Umbilical cord (tissue), 2 donors: ENCODE measurements around the gene INO80B. TPM values are rescaled to one million over a fixed set of nuclear protein-coding genes. Genes with fewer than 3 reads are reported as not detected.
"Not testable (repeated sequence)": the region's sequence is repeated elsewhere in the genome, so short reads cannot be mapped to it uniquely, and the experiment has no call there.

Experiments
- DNase-seq: peaks from one replicate; pipeline ENCODE4 v3.0.0-alpha.2; 2015; ENCODE audit warnings: low spot score
- total RNA-seq: library from RNA; depleted of rRNA; stranded (reverse); fragments of >200 nt; gene quantifications from one replicate; pipeline ENCODE4 v1.2.3, GENCODE V29; 2014; ENCODE audit warnings: low replicate concordance; ENCODE audit not compliant: insufficient read depth

Gene INO80B
- total RNA-seq, 1 donor from 2014 or later: 21.7 TPM

- DNase-seq: no peak
These were observed 29.4 kb upstream of the INO80B start for GRCh38 chr2:74425523-74425922.

DNA sequence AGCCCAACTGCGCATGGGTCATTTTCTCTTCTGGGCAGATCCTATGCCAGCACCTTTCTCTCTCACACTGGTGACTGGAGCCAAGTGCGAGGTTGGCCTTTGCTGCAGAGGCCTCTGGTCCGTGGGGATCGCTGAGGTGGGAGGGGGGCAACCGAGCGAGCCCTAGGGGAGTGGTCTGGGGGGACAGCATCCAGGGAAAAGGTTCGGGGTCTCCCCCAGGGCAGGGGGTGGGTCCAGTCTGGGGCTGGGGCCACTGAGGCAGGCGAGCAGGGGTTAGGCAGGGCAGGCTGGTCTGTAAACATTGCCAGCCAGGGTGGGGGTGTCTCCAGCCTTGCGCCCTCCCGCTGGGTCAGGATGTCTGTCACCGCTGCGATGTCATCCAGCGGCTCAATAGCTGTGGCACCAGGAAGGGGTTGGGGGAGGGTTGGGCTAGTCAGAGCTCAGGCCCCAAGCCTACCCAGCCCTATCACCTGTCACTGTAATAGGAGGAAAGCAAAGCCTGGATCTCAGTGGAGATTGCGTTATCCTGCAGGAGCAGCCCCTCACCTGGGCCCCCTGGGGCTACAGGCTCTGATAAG lies 28.6 kb upstream of the INO80B start:
- no peak for DNase-seq

- DNase-seq: no peak
These were observed 27.3 kb upstream of the INO80B start for GRCh38 chr2:74427551-74427950.

DNA sequence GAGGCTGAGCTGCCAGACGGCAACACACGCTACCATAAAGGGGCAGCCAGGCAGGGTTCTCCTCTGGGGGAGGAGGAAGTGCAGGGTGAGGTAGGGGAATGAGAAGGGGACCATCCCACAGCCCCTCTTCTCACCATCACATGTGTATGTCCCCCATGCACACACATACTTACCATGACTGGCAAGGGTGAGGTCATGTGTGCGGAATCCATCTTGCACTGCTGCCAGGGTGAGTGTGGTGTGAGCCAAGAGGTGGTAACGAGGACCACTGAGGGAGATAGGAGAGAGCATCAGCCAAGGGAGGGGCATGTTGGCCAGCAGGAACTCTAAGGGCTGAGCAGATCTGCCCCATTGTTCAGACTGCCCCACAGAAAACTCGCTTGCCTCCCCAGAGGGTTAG lies 26.2 kb upstream of the INO80B start:
- DNase-seq: no peak

GRCh38 chr2:74429487-74430451 lies 25.1 kb upstream of the INO80B start:
- no peak for DNase-seq

DNA sequence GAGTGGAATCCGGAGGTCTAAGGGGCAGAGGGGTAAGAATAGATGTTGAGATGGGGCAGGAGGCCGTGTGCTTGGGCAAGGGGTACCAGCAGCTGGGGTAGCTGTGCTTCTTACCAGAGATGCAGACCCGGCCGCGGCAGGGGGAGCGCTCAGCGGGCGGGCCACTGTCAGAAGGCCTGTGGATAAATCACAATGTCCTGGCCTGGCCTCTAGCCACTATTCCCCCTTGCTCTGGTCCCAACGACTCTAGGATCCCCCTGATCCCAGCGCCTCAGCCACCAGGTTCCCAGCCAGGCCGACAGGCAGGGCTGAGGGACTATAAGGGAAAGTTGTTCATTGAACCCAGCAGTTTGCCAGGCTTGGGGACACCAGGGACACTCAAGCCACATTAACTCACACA lies 24.4 kb upstream of the INO80B start:
- DNase-seq: no peak

GRCh38 chr2:74436111-74436805 lies 18.6 kb upstream of the INO80B start:
- DNase-seq: no peak

DNA sequence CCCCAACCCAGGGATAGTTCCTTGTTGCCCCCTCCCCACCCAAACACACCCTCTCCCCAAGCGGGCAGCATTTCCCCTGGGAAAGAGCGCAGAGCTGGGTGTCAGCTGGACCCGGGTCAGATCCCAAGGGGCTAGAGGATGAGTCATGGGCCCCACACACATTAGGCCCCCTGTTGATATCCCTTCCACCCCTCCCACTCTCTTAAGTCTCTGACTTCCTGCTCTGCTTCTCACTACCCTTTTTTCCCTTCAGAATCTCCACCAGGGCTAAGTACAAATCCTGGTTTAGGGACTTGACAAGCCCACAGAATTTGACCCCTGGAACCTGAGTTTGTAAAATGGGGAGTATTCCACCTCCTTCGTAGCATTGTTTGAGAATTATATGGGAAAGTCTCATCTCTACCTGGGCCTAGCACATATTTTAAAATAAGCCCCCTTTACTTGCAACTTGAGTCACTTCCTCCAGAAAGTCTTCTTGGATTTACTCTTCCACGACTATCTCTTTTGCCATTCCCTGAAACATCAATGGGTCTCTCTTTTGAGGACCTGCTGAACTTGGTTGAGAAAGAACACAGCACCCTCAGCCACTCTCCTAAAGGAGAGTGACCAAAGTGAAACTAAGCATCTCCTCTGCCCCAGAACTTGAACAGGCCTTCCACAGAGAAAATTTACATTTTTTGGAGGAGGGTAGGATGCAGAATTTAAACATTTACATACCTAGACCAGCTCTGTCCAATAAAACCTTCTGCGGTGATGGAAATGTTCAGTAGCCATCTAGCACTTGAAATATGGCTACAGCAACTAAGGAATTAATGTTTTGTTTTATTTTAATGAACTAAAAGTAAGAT lies 17.8 kb upstream of the INO80B start:
- DNase-seq: no peak

GRCh38 chr2:74438248-74438647 lies 16.6 kb upstream of the INO80B start:
- DNase-seq: no peak

GRCh38 chr2:74439373-74439772 lies 15.5 kb upstream of the INO80B start:
- DNase-seq: no peak

DNA sequence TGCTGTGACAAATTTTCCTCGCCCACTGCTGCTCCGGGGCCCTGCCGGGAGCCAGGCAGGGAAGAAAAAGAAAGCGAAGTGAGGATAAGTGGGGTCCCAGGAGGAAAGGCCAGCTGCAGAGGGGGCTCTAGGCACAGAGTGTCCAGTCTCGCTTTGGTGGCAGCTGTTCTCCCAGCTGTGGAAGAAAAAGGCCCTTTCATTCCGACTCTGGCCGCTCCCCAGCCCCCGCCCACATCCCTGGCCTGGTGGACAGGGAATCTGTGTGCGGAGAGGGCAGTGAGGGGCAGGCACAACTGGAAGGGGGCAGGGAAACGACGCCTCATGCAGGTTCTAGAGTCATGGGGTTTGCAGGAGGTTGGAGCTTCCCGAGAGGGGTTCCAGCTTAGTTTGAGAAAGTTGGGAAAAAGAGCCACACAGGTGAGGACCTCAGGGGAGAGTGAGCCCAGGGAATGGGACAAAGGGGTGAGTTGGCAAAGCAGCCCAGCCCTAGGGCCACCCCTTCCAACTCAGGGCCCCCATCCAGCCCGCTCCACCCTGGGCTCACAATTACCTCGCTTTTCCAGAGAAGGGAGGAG lies 15.0 kb upstream of the INO80B start:
- peak; percentile 89 for DNase-seq

DNA sequence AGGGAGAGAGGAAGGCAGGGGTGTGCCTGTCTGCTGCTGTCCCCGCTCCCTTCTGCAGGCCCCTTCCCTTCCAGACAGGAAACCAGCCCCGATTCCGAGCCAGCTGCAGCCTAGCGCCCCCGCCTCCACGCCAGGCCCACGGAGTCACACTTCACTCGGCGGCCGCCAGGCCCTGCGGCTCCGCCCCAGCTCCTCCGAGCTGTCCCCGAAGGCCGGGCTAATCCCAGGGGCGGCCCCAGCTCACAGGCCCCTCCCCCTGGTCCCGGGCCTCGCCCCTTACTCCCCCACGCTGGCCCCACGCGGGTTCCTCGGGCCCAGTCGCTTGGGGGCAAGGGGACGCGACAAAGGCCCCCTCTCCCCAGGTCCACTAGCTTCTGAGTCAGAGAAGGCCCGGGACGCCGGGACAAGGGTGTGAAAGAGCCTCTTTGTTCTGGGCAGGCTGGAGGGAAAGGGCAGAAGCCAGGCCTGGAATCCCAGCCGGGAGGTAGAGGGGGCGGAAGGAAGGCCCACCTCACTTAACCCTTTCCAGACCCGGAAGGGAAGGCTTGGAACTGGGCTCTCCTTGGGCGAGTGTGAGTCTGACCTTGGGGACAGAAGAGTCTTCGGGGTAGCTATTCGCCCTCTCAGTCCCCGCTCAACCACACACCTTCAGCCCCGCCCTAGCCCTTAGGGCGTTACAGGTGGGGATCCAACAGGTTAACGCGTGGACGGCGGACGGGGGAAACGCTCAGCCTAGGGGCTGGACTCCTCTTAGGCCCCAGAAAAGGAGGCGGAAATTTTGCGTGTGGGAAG lies 14.3 kb upstream of the INO80B start:
- DNase-seq: peak; percentile 97

DNA sequence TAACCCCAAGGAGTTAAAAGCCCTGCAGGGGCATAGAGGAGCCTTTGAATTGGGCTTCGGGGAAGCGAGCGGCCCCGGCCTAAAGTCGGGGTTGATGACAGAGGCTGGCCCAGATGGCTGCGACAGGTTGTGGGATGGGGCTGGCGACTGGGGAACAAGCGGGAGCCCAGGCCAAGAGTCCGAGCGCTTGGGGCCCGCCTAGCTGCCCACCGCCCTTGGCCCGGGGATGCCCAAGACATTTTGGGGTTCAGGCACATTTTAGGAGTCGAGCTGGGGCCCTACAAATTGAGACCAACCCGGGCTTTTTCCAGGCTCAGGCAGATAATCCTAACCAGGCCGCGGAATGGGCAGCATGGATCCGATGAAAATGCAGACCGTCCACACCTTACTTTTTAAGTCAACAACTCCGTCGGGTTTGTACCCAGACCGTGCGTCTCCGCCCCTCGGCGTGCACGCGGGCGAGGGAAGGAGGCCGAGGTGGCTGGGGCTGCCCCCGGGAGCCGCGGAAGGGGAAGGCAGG lies 13.7 kb upstream of the INO80B start:
- DNase-seq: no peak

GRCh38 chr2:74441690-74442482 lies 13.0 kb upstream of the INO80B start, which contains the start of gene RTKN:
RTKN (minus strand) TSS chr2:74441937; CDS start chr2:74441816, 121 bp downstream.
- peak; percentile 25 for DNase-seq

GRCh38 chr2:74442483-74443297 lies 12.2 kb upstream of the INO80B start:
- DNase-seq: not testable (repeated sequence)

GRCh38 chr2:74444498-74445318 lies 10.2 kb upstream of the INO80B start:
- no peak for DNase-seq
